ENCODE data around the gene CDH5.

The CDH5 gene

DNA sequence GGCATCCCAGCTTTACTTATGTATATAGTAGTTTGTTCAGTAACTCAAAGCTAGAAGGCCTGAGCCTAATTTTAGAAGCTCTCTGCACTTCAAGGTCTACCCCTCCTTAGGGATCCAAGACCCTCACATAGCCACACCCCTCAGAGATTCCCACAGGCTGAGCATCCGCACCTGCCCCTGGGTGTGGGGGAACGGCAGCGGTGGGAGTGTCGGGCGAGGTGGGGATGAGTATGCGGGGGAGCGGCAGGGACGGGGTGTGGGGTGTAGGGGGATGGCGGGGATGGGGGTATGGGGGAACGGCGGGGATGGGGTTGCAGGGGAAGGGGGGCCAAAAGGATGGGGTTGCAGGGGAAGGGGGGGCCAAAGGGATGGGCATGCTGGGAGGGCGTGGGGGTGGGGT, 35.7 kb downstream of the CDH5 start:
- H3K79me2 ChIP-seq (ENCODE audit: insufficient read depth, low read length): no peaks in the 10 kb centered on the region
- H3K9me2 ChIP-seq (replicated peaks; ENCODE audit: insufficient read depth, low read length): no peaks in the 10 kb centered on the region
- TF ChIP-seq CTCF (IDR thresholded peaks at IDR 0.05; ENCODE audit: insufficient read depth, low read length, poor library complexity, severe bottlenecking) (no peak), EZH2phosphoT487 (conservative IDR thresholded peaks at IDR 0.05; ENCODE audit: low read length) (no peak)
- no peak overlapping the region for H3K27ac ChIP-seq (ENCODE audit: low read depth, low read length)
- H3K36me3 ChIP-seq (ENCODE audit: low read length): no peaks in the 10 kb centered on the region
- no peaks in the 10 kb centered on the region for H3F3A ChIP-seq (ENCODE audit: insufficient read depth)
- no peak overlapping the region for H2AFZ ChIP-seq (ENCODE audit: low read depth, low read length, severe bottlenecking)
- no peaks in the 10 kb centered on the region for H4K20me1 ChIP-seq (ENCODE audit: low read depth, low read length)
- no peaks in the 10 kb centered on the region for H3K27me3 ChIP-seq (ENCODE audit: low read length)
- H3K9ac ChIP-seq (ENCODE audit: low read length): no peak overlapping the region
- H3K4me3 ChIP-seq (ENCODE audit: insufficient read depth, low read length, poor library complexity, severe bottlenecking): no peak overlapping the region
- H3K9me3 ChIP-seq (ENCODE audit: insufficient read depth, low read length): no peaks in the 10 kb centered on the region
- no peak overlapping the region for H3K4me2 ChIP-seq (ENCODE audit: low read depth, low read length, poor library complexity, severe bottlenecking)

- Histone ChIP-seq H3K9me2 (replicated peaks; ENCODE audit: insufficient read depth, low read length) (no peaks in the 10 kb centered on the region), H3K4me2 (ENCODE audit: low read depth, low read length, poor library complexity, severe bottlenecking) (no peak overlapping the region), H3K9ac (ENCODE audit: low read length) (no peak overlapping the region), H3K79me2 (ENCODE audit: insufficient read depth, low read length) (no peaks in the 10 kb centered on the region), H3K36me3 (ENCODE audit: low read length) (no peaks in the 10 kb centered on the region), H4K20me1 (ENCODE audit: low read depth, low read length) (no peaks in the 10 kb centered on the region), H3K9me3 (ENCODE audit: insufficient read depth, low read length) (no peaks in the 10 kb centered on the region), H3K27ac (ENCODE audit: low read depth, low read length) (no peak overlapping the region), H3K4me3 (ENCODE audit: insufficient read depth, low read length, poor library complexity, severe bottlenecking) (no peak overlapping the region), H3K27me3 (ENCODE audit: low read length) (no peaks in the 10 kb centered on the region), H3F3A (ENCODE audit: insufficient read depth) (no peaks in the 10 kb centered on the region), H2AFZ (ENCODE audit: low read depth, low read length, severe bottlenecking) (no peak overlapping the region)
- TF ChIP-seq EZH2phosphoT487 (conservative IDR thresholded peaks at IDR 0.05; ENCODE audit: low read length) (no peak), CTCF (IDR thresholded peaks at IDR 0.05; ENCODE audit: insufficient read depth, low read length, poor library complexity, severe bottlenecking) (no peak)
Observed at GRCh38 chr16:66402591-66403230, 36.2 kb downstream of the CDH5 start.

GRCh38 chr16:66403531-66404145, 37.1 kb downstream of the CDH5 start:
- no peaks in the 10 kb centered on the region for H3K9me3 ChIP-seq (ENCODE audit: insufficient read depth, low read length)
- TF ChIP-seq EZH2phosphoT487 (conservative IDR thresholded peaks at IDR 0.05; ENCODE audit: low read length) (no peak), CTCF (IDR thresholded peaks at IDR 0.05; ENCODE audit: insufficient read depth, low read length, poor library complexity, severe bottlenecking) (no peak)
- H4K20me1 ChIP-seq (ENCODE audit: low read depth, low read length): no peaks in the 10 kb centered on the region
- H3K79me2 ChIP-seq (ENCODE audit: insufficient read depth, low read length): no peaks in the 10 kb centered on the region
- H3K9me2 ChIP-seq (replicated peaks; ENCODE audit: insufficient read depth, low read length): no peaks in the 10 kb centered on the region
- H3K9ac ChIP-seq (ENCODE audit: low read length): no peak overlapping the region
- H2AFZ ChIP-seq (ENCODE audit: low read depth, low read length, severe bottlenecking): no peak overlapping the region
- no peaks in the 10 kb centered on the region for H3K27me3 ChIP-seq (ENCODE audit: low read length)
- H3F3A ChIP-seq (ENCODE audit: insufficient read depth): no peaks in the 10 kb centered on the region
- no peaks in the 10 kb centered on the region for H3K36me3 ChIP-seq (ENCODE audit: low read length)
- no peak overlapping the region for H3K4me3 ChIP-seq (ENCODE audit: insufficient read depth, low read length, poor library complexity, severe bottlenecking)
- no peak overlapping the region for H3K27ac ChIP-seq (ENCODE audit: low read depth, low read length)
- H3K4me2 ChIP-seq (ENCODE audit: low read depth, low read length, poor library complexity, severe bottlenecking): no peak overlapping the region

All from SU-DHL-6 (cell line).